Stimulated activated CD4-positive, alpha-beta T cell treated with anti-CD3 and anti-CD28 coated beads, Interleukin-2, amount 100 ng/mL, for 4 hours (primary cell): ENCODE results near the gene ITGA5.

Experiments used
- DNase-seq: peaks from one replicate; pipeline ENCODE4 v3.0.0-alpha.2; 2020; ENCODE audit warnings: low read depth

ITGA5 gene

DNA sequence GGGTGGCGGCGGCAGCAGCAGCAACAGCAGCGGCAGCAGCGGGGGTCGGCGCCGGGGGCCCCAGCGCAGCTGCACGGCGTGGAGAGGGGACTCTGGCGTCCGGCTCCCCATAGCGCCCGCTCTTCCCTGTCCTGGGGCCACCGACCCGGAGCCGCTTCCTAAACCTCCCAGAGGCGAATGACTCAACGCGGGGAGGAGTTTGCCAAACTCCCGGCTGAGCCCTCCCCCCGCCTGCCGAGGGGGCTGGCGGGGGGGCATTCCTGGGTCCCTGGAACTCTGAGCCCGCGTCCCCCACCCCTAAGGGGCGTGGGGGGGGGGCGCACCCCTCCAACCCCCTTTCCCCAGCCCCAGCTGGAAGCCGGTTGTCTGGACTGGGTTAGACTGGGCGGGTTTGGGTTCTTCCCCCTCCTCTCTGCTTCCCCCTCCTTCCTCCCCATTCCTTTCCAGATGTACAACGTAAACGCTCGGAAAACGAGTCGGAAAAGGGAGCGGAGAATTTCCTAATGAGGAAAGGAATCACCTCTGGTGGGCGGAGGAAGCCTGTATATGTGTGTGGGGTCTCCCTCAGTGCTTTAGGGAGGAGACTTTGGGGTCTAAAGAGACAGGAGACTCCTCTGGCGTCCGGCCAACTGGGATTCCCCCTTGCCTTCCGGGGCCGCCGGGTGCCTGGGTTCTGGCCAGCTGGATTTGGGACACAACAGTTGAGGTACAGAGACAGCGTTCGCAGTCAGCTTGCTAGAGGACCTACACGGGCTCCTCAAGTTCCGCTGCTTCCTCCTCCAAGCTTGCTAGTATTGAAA lies at the start of gene ITGA5:
TSS of gene ITGA5 (minus strand) at position 179 of the 800 bp plus-strand sequence. CDS start at position 111, 68 bp downstream.
- DNase-seq: no peak

DNA sequence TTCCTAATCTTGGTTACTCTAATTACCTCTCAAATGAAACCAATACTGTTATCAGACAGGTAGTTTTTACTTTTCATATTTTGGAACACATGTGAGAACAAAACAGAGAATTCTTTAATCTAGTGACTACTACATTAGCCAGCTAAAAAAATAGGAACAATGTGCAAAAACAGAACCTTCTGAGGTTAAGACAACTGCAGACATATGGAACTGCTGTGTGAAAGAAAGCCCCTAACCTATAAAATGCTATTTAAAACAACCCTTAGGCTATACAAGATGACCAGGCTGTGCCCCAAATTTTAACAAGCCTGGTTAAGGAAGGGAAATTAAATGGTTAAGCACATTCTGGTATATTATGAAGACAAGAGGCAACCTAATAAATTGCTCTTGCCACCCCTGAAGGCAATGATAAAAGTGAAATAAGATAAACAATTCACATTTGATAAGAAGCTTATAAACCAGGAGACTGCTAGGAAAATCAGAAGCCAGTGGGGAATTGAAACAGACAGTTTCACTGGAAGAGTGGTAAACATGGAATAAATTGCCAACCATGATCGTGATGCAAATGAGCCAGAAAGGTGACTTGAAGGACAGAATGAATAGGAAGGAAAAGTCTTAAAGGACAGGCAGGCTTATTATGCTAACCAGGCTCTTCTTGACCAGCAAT lies 46.9 kb upstream of the ITGA5 start:
- DNase-seq: no peak

DNA sequence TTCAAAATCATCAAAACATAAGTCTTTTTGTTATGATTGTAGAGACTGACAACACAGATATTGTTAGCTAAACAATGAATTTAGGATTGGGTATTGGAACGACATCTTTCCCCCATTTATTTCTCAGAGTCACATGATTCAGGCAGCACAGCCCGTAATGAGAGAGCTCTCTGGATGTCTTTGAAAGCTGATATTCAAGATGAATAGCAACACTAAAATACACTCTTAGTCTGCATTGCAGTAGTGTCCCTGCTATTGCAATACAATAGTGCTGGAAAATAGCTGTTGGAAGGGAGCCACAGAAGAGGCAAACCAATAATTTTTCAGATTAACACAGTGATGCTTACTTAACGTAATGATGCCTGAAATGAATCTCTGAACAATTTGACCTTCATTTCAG lies 44.4 kb upstream of the ITGA5 start:
- no peak for DNase-seq

DNA sequence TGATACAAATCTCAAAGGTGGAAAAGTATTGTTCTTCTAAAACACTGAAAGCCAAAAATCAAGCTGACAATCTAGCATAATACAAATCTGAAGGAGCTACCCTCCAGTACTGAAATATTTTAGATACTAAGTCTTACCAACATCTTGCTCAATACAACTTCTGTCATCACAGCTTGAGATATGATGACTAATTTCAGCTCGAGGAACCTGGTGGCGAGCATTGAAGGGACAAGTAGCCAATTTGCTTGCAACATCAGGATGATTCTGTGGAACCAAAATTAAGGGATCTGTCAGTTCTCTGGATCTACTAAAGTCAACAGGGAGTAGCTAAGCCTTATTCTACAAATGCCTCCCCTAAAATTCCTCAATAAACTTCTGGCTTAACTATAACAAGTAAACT lies 44.0 kb upstream of the ITGA5 start:
- no peak for DNase-seq

DNA sequence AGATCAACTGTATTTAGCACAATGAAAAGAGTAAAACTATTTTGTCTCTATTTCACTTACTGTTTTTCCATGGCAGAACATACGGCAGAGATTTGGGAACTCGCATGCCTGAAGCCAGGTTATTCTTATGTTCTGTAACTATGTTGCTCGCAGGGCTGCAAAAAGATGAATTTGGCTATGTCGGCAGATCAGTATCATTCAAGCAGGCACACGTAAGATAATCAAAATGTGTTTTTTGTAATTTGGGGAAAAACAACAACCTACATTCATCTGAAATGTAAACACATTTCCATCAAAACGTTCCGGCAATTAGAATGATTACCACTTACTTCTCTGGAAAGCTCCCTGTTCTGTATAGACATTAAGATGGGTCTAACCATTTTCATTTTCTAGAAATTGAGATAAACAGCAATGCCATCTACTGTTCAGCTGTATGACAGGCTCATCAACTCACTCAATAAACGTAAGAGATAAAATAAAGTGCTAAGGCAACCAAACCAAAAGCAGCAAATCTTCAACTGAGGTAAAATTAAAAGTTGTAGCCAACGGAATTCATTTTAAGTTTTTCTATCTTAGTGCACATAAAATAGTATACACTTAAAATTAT lies 41.4 kb upstream of the ITGA5 start:
- DNase-seq: no peak

DNA sequence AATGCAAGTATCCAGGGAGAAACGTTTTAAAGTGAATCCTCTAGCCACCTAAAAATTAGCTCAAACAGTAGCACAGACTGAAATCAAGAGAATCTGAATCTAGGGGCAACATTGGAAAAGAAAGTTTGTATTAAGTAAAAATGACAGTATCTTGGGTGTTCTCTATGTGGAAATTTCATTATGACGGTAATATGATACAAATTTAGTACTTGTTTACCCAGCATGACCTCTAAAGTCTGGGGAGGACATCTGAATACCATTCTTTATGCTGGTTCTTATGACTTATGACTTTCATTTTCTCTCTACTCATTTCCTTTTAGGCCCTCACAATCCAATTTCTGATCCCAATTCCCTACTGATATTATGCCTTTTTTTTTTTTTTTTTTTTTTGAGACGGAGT lies 40.3 kb upstream of the ITGA5 start:
- no peak for DNase-seq

DNA sequence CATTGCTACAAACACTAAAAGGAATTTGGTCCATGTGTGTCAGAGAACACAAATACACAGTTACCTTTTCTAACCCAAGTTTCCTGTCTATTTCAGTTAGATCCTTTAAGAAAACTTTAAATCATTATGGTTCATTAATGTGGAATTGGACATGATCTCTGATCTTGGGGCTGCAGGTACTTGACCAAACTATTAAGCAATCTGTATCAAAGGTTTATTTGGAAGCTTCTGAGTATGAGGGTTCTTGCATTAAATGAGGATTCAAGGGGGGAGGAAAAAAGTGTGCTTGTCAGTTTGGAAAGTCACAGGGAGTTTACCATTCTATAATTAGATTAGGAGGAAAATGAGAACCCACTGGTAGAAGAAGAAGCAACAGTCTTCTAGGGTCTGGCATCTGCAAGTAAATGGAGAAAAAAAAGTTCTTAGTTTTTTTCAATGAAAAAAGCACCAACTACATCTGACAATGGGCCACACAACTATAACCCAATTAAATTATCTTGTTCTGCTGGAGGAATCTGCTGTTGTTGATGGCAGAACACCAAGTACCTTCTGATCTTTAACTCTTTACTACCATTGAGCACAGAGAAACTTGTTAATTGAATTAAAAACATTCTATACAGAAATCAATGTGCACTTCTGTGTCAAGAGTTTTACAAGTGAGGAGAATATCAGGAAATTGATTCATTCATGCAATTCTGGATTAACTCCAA lies 36.8 kb upstream of the ITGA5 start:
- DNase-seq: no peak

DNA sequence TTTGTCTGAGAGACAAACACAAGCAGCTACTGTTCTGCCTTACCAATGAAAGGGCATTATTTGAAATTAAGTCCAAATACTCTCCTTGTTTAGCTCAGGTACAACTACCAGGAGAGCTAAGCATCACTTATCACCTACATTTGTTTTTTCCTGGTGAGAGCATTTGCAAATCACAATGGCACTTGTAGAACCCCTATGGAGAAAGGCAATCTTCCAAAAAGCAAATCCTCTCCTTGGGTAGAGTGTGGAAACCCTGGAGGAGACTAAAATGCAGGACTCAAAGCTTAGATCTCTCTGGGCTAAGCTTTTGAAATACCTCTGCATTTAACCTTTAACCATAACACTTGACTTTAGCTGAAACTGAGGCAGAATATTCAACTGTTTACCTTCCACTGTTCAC lies 33.6 kb upstream of the ITGA5 start:
- no peak for DNase-seq

DNA sequence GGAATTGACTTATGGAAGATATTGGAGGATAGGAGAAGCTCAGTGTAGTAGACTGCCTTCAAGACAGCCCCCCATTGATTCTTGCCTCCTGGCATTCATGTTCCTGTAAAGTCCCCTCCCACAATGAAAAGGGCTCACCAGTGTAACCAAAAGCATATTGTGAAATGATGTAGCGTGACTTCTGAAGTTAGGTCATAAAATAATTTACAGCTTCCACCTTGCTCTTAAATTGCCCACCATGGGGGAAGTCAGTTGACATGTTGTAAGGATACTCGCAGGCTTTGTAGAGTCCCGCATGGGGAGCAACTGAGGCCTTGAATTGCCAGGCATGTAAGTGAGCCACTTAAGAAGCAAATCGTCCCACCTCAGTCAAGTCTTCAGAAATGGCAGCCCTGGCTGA lies 29.3 kb upstream of the ITGA5 start:
- DNase-seq: no peak

DNA sequence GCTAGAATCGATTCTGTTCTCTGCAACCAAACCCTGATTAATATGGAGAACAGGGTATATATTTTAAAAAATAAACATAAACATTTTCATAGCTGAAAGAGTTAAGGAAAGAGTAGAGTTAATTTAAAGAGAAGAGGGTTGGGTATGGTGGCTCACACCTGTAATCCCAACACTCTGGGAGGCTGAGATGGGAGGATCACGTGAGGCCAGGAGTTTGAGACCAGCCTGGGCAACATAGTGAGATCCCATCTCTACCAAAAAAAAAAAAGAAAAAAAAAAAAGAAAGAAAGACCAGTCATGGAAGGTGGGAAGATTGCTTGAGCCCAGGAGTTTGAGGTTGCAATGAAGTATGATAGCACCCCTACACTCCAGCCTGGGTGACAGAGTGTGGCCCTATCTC lies 28.9 kb upstream of the ITGA5 start:
- DNase-seq: no peak

DNA sequence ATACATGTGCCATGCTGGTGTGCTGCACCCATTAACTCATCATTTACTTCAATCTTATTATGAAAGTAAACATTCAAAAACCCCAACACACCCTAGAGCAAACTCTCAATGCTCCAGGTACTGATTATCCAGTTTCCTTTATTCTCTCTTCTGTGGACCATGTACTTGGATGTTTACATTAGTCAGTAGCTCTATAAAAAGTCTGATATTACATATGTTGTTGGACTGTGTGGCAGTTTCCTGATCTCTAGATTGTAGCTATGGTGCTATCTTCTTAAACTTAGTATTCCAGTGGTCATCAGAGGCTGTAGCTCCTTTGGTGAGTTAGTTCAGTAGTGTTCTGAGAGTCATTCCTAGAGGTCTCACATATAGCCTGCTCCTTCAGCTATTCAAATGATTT lies 25.1 kb upstream of the ITGA5 start:
- DNase-seq: no peak

DNA sequence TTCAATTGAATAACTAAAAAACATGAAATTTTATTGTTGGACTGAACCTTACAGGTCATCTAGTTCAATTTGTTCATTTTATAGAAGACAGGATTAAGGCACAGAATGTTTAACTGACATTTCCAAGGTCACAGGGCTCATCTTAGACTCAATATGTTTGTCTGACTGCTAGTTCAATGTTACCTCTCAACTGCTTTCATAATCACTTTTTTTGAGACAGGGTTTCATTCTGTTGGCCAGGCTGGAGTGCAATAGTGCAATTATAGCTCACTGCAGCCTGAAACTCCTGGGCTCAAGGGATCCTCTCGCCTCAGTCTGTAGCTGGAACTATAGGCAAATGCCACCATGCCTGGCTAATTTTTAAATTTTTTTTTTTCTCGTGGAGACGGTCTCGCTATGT lies 24.4 kb upstream of the ITGA5 start:
- no peak for DNase-seq

DNA sequence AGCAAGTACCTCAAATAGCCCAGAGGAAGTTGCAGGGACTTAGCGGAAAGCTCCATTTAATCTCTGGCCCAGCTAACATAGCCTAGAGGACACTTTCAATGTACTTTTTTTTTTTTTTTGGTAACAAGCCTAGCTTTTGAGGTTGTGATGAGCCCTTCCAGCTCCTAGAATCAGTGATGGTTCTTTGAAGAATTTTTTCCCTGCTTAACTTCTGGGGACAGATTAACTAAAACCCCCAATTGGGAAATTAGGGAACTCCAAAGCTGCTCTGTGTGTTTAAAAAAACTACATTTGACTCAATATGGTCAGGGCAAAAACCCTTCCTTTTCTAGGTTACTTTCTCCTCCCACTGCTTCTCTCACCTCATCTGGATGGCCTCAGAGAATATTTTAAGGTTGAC lies 23.9 kb upstream of the ITGA5 start:
- no peak for DNase-seq

DNA sequence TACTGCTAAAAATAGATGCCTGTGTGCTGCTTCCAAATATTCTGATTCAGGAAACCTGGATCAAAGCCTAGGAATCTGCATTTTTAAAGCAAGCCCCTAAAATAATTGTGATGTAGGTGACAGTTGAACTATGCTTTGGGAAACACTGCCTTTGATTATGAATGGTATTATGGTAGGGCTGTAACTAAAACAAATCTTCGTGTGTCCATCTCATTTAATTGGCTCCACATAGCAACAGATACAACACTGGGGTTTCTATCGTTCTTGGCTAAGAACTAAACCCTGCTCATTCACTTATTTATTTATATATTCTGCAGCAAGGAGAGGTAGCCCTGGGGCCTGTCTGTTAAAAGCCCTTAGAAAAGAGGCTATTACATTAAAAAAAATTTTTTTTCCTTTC lies 23.0 kb upstream of the ITGA5 start:
- DNase-seq: no peak

DNA sequence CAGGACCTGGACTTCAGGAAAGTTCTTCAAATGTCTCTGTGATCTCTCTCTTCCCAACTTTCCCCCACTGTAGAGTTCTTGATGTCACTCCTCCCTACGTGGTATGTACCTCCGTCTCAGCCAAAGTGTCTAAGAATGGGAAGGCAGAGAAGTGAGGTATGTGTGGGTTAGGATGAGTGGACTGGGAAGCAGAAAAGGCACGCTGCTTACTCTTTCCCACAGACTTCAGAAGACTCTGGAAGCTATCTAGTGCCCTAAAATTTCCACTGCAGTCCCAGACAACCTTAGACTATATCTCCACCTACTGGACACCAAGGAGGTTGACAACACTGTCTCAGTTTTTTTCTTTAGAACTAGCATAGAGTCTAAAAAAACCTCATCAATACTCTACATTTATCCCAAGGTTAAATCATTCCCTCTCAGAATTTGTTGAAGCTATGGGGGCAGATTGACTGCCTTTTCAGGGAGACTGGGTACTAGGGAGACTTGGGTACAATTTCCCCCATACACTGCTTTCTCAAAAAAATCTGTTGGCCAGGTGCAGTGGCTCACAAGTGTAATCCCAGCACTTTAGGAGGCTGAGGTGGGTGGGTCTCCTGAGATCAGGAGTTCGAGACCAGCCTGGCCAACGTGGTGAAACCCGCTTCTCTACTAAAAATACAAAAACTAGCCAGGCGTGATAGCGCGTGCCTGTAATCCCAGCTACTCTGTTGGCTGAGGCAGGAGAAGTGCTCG lies 20.6 kb upstream of the ITGA5 start:
- DNase-seq: no peak

DNA sequence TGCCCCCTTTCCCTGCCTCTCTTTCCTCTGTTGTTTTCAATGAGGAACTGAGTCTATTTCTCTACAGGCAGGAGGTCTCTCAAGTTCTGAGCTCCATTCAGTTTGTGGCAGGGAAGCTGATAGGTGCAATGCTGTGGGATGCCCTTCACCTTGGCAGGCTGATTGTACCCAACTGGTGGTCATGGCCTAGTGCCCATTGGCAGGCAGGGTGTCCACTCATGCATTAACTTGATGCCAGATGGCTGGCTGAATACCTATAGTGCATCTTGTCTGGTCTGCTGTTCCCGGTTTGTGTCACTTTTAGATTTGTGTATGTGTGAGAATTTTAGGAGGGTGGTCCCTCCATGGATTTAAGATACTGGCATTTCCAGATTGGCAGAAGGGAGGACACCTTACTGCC lies 20.0 kb upstream of the ITGA5 start:
- no peak for DNase-seq

DNA sequence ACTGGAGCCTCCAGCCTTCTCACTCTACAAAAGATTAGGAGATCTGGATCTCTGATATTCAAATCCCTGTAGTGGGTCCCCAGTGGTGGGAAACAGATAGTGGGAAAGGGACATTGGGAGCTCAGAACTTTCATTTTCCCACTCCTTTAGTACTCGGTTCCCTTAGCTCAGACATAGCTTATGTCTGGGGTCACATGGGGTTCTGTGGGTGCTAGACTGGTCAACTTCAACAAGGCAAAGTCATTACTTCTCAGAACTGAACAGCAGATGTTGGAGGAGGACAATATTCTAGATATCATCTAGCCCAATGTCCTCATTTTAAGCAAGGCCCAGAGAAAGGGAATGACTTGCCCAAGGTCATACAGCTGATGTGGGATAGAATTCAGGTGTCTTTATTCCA lies 19.5 kb upstream of the ITGA5 start:
- no peak for DNase-seq

DNA sequence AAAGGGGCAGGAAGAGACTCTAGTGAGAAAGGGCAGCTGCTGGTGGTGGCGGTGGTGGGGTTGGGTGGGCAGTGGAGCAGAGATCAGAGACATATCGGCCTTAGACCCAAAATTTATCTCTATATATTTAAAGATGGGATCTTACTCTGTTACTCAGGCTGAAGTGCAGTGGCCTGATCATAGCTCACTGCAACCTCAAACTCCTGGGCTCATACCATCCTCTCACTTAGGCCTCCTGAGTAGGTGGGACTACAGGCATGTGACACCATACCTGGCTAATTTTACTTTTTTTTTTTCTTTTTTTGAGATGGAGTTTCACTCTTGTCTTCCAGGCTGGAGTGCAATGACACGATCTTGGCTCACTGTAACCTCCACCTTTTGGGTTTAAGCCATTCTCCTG lies 18.6 kb upstream of the ITGA5 start:
- DNase-seq: no peak

DNA sequence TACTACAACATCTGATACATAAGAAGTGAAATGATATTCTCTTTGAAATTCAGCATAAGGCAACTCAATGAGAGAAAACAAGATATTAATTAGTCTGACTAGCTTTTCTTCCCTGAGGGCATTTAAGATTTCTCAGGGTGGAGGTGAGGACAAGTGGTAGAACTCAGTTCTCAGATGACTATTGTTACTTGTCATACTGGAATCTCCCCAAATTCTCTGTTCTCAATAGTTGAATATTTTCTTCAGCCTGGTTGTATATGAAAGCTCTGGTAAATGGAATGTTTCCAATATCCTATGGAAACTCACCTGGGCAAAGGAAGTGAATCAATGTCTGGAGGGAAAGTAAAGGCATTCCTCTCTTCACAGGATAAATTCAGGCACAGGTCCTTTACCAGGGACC lies 18.2 kb upstream of the ITGA5 start:
- no peak for DNase-seq

DNA sequence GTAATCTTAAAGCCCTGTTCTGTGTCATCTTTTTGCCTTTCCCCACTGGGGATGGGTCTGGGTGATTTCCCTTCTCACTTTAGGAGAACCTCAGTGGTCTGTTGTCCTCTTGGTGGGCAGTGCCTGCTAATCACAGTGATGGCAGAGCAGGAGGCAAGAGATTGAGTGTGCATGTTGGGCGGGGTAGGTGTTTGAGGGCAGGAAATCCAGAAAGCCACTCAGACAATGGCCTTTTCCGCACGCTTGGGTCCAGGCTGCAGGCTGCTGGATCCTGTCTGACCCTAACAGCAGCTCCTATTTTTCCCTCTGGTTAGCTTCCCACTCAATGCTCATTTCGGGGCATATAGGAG lies 13.7 kb upstream of the ITGA5 start:
- DNase-seq: no peak

DNA sequence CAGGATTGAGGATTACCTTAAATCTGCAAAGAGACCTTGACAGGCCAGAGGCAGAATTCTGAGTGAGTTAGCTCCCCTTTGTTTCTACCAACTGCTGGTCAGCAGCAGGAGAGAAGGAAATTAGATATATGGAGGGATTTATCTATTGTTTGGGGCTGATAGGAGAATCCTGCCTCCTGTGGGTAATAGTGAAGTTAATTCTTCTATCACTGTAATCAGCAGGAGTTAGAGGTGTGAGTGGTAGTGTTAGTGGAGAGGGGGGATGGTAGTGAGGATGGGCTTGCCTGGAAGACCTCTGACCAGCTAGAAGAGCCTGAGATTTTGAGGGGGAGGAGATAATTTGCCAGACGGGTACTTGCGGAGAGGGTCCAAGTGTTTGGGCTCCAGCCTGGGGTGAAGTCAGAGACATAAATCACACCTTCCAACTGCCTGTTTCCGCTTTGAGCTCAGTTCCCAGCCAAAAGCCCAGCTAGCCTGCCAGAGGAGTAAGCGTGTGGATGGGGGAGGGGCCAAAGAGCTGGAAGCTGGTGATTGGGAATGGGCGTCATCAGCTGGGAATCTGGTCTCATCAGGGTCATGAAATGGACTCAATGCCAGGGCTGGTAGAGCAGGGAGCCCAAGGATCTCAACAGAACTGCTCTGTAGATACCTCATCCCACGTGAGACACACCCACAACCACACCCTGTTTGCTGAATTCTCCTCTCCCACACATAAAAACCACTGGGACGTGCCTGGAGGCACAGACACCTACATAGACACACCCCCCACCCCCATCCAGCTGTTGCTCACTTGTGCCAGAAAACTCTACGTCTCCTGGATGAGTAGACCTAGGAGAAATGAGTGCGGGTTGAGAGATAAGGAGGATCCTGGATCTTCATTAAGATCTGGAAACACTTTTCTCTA lies 13.1 kb upstream of the ITGA5 start:
- no peak for DNase-seq
